ENCODE data around the gene SNX1.

DNA sequence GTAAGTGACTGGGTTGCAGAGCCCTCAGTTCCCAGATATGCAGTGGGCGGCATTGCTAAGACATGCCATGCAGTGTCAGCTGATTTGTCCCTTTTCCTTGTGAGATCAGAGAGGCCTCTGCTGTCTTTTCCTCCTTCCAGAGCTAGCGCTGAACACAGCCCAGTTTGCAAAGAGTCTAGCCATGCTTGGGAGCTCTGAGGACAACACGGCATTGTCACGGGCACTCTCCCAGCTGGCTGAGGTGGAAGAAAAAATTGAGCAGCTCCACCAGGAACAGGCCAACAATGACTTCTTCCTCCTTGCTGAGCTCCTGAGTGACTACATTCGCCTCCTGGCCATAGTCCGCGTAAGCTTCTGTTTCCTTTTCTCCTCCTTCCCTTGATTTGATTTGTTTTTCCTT, 35.8 kb downstream of the SNX1 start:
- TF ChIP-seq POLR2AphosphoS5 (IDR thresholded peaks at IDR 0.05; ENCODE audit: low read depth, low read length) = no peak
- TF ChIP-seq, protein P1, sequence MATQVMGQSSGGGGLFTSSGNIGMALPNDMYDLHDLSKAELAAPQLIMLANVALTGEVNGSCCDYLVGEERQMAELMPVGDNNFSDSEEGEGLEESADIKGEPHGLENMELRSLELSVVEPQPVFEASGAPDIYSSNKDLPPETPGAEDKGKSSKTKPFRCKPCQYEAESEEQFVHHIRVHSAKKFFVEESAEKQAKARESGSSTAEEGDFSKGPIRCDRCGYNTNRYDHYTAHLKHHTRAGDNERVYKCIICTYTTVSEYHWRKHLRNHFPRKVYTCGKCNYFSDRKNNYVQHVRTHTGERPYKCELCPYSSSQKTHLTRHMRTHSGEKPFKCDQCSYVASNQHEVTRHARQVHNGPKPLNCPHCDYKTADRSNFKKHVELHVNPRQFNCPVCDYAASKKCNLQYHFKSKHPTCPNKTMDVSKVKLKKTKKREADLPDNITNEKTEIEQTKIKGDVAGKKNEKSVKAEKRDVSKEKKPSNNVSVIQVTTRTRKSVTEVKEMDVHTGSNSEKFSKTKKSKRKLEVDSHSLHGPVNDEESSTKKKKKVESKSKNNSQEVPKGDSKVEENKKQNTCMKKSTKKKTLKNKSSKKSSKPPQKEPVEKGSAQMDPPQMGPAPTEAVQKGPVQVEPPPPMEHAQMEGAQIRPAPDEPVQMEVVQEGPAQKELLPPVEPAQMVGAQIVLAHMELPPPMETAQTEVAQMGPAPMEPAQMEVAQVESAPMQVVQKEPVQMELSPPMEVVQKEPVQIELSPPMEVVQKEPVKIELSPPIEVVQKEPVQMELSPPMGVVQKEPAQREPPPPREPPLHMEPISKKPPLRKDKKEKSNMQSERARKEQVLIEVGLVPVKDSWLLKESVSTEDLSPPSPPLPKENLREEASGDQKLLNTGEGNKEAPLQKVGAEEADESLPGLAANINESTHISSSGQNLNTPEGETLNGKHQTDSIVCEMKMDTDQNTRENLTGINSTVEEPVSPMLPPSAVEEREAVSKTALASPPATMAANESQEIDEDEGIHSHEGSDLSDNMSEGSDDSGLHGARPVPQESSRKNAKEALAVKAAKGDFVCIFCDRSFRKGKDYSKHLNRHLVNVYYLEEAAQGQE (IDR thresholded peaks at IDR 0.05; ENCODE audit: insufficient read depth in 1 of 2, low read depth in 2 of 2, low read length in 2 of 2) = no peak
- TF ChIP-seq FOXP2 (optimal IDR thresholded peaks at IDR 0.05; ENCODE audit: borderline replicate concordance, extremely low read depth, extremely low read length, insufficient read depth) = no peak

Data from PFSK-1 (cell line).